H1 (cell line): ENCODE data around the gene ACTL9. TPM values are rescaled to one million over a fixed set of nuclear protein-coding genes. Genes with fewer than 3 reads are reported as not detected.

ENCODE experiments used
- CHD1 ChIP-seq: IDR thresholded peaks from 2 replicates; pipeline ENCODE4 v1.6.1; 2012; ENCODE audit warnings: low read depth, low read length, improper control_type of control experiment
- EP300 ChIP-seq, 2 experiments: IDR thresholded peaks; 1 replicate in 1 of 2; 2 replicates in 1 of 2; pipeline ENCODE4 v1.6.1; 2011 to 2012; ENCODE audit warnings: low read depth in 2 of 2, low read length in 2 of 2, mild to moderate bottlenecking in 2 of 2, borderline replicate concordance in 1 of 2, inconsistent platforms in 1 of 2, moderate library complexity in 1 of 2
- EZH2 ChIP-seq: fragments of 200-600 bp; sonication (generic); IDR thresholded peaks from 2 replicates; pipeline ENCODE4 v1.7.1; 2012; ENCODE audit warnings: low read depth, mild to moderate bottlenecking, moderate library complexity, low read length, inconsistent platforms; ENCODE audit not compliant: severe bottlenecking
- GTF2F1 ChIP-seq: IDR thresholded peaks from 2 replicates; pipeline ENCODE4 v1.6.1; 2012; ENCODE audit warnings: low read depth, low read length, improper control_type of control experiment, borderline replicate concordance
- KDM4A ChIP-seq: IDR thresholded peaks from one replicate; pipeline ENCODE4 v1.7.1; 2012; ENCODE audit warnings: low read depth, mild to moderate bottlenecking, moderate library complexity, low read length, inconsistent platforms; ENCODE audit not compliant: severe bottlenecking
- TEAD4 ChIP-seq: IDR thresholded peaks from 2 replicates; pipeline ENCODE4 v1.6.1; 2012; ENCODE audit warnings: low read depth, low read length, inconsistent platforms, mixed read lengths
- polyA plus RNA-seq, 7 experiments: library from polyadenylated mRNA; depleted of rRNA in 3 of 7; stranded (reverse) in 5 of 7; unstranded in 2 of 7; fragments of >200 nt in 5 of 7; fragments of 200-250 nt in 2 of 7; gene quantifications; 1 replicate in 5 of 7; 2 replicates in 1 of 7; 4 replicates in 1 of 7; pipeline versions ENCODE4 v1.2.1 to v1.2.3, GENCODE V29; 2011 to 2013; ENCODE audit warnings: missing spikeins in 2 of 7, mixed read lengths in 2 of 7
- total RNA-seq: library from RNA; stranded (reverse); fragmentation: NEBNext Ultra II Directional; extraction: Animal tissue kit (Norgen Biotek cat#: 25700); gene quantifications from 2 replicates; pipeline ENCODE4 v1.2.1, GENCODE V29; 2021
- TF ChIP-seq, protein P1 (sequence below): IDR thresholded peaks from 2 replicates; pipeline ENCODE4 v1.6.1; 2011; ENCODE audit warnings: low read depth, mild to moderate bottlenecking, low read length; ENCODE audit not compliant: insufficient read depth
- TF ChIP-seq, protein P2 (sequence below): IDR thresholded peaks from 2 replicates; pipeline ENCODE4 v1.6.1; 2011; ENCODE audit warnings: low read length, improper control_type of control experiment

ACTL9 gene
- total and polyA plus RNA-seq, 2 of the 8 experiments (the other 6 are each of a cell fraction or from before 2014, with no cell fraction given), result not detected

DNA sequence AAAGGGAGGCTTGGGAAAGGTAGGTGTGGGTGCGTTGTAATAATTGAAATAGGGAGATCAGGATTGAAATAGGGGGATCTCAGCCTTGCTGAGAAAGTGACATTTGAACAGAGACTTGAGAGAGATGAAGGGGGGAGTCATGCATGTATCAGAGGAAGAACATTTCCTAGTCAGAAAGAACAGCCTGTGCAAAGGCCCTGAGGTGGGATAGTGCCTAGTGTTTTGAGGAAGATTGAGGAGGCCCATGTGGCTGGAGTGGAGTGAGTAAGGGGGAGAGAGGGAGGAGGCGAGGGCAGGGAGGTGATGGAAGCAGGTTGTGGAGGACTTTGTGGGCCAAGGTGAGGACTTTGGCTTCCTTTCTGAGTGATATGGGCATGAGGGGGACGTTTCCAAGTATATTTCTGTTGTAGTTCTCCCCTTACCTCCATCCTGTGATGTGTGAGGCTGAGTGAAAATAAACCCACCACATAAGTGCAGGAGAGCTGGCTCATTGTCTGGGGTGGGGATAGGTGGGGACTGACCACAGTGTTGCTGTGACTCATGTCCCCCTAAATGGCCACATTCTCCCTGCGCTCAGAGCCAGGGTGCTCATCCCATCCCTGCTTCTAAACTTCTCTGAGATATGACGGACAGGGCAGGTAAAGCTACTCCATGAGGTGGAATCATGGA, 17.8 kb downstream of the ACTL9 start (continued):
- no peak for TF ChIP-seq KDM4A
- no peak for TF ChIP-seq EZH2
- TF ChIP-seq, protein P1, sequence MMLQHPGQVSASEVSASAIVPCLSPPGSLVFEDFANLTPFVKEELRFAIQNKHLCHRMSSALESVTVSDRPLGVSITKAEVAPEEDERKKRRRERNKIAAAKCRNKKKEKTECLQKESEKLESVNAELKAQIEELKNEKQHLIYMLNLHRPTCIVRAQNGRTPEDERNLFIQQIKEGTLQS, result no peak
- no peak for TF ChIP-seq EP300 (IDR thresholded peaks at IDR 0.05; ENCODE audit: borderline replicate concordance in 1 of 2, low read depth in 2 of 2, low read length in 2 of 2)
- TF ChIP-seq TEAD4, result no peak
- no peak for TF ChIP-seq CHD1
- TF ChIP-seq, protein P2, sequence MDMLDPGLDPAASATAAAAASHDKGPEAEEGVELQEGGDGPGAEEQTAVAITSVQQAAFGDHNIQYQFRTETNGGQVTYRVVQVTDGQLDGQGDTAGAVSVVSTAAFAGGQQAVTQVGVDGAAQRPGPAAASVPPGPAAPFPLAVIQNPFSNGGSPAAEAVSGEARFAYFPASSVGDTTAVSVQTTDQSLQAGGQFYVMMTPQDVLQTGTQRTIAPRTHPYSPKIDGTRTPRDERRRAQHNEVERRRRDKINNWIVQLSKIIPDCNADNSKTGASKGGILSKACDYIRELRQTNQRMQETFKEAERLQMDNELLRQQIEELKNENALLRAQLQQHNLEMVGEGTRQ, result no peak
- no peak for TF ChIP-seq GTF2F1
